A549 treated with AZD2906 at 1 μM for 4 hours (cell line): ENCODE measurements around the gene NOS2. TPM values are rescaled to one million over a fixed set of nuclear protein-coding genes. Genes with fewer than 3 reads are reported as not detected.

Source experiments
- total RNA-seq: library from RNA; stranded (reverse); fragments of 200-300 nt; extraction: Qiagen RNA extraction; gene quantifications from 5 replicates; pipeline ENCODE4 v1.2.3, GENCODE V29; 2022

The NOS2 gene
- 0.22 to 0.34 TPM (median 0.26 TPM) in 5 replicates for total RNA-seq

DNA sequence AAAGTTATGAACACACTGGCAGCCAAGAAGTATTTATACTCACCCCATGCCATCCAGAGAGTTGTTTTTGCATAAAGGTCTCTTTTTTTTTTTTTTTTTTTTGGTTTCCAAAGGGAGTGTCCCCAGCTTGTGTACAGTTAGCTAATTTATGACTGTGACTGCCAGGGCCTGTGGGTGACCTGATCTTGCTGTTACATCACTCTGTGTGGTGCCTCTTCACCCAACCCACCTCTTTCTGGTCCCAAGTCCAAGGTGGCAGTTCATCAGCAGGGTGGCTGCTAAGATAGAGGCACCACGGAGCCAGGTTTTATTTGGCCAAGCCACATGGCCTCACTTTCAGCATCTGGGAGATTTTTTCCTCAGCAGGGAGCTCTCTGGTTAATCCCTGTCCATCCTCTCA is at the start of gene NOS2:
Gene NOS2 (minus strand): TSS at position 8 of the 400 bp plus-strand sequence. CDS start 1,720 bp downstream, outside the sequence.

Other genes with a start within 250 kb of the NOS2 start
- gene LGALS9, start 169.3 kb downstream of the NOS2 start, total RNA-seq: 1.0 to 1.5 TPM (median 1.4 TPM) in 5 replicates
- gene LYRM9, start 92.8 kb upstream of the NOS2 start, total RNA-seq: 1.3 to 2.1 TPM (median 1.9 TPM) in 5 replicates
- 6.9 to 10.1 TPM (median 9.3 TPM) in 5 replicates for gene NLK, start 242.1 kb upstream of the NOS2 start, total RNA-seq